Stimulated activated CD4-positive, alpha-beta T cell treated with anti-CD3 and anti-CD28 coated beads, Interleukin-15, amount 100 ng/mL, for 48 hours (primary cell): ENCODE data around the gene ZNF423.
"Not testable (repeated sequence)": the region's sequence is repeated elsewhere in the genome, so short reads cannot be mapped to it uniquely, and the experiment has no call there.

Source experiments
- DNase-seq, 2 donors: peaks; one replicate each; pipeline ENCODE4 v3.0.0-alpha.2; 2020; ENCODE audit warnings: low read depth in 2 of 2

ZNF423 gene

DNA sequence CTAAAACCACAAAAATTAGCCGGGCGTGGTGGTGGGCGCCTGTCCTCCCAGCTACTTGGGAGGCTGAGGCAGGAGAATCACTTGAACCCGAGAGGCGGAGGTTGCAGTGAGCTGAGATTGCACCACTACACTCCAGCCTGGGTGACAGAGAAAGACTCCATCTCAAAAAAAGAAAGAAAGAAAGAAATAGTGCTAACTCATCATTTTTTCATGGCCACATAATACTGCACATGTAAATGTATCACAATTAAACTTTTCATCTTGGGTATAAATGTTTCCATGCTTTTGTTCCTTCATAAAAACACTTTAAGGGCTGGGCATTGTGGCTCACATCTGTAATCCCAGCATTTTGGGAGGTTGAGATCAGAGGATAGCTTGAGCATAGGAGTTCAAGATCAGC, 15.9 kb upstream of the ZNF423 start:
- DNase-seq = not testable (repeated sequence)

DNA sequence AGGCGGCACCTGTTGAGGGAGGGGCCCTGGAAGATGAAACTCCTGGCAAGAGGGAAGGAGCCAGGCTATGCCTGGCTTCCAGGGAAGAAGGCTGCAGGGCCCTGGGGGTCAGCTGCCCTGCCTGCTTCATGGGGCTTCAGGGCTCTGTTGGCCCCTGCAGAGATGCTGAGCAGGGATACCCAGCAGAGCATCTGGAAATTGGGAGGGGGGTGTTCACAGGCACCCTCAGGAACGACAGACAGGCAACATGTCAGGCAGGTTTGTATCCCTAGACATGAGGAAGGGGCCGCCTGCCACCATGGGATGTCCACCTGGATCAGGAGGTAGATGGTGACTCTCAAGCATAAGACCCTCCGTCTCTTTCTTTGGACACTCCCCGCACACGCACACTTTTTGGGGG, 13.8 kb upstream of the ZNF423 start:
- no peak for DNase-seq

DNA sequence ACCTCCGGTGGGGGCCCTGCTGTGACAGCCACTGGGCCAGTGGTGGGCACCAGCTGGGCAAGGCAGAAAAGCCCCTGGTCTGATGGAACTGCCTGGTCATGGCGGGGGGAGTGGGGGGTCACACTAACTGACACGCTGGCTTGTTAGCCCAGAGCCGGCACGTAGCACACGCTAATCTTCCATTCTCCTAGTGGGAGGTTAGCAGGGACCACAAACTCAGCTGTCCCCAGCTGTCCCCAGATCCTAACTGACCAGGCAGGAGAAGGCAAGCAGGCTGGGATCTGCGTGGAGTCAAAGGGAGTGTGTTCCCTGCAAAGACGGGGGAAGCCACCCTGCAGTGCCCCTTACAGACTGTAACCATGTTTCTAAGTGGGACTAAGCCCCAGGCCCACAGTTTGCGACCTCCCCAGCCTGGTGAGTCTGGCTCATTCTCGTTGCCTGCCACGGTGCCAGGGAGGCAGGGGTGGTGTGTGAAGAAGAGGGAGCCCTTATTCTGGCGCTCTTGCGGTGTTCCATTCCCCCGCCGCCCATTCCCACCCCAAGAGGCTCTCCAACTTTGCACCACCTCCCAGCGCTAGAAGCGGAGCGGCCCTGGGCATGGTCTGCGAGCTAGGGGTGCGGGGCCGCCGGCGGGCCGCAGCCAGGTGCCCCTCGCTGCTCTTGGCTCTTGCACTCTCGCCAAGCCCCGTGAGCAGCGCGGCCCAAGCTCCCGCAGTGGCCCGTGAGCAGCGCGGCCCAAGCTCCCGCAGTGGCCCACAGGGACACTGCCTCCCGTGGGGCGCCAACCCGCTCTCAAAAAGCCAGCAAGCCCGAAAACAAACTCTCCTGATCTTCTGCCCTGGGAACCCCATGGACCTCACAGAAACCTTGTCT, 12.1 kb upstream of the ZNF423 start:
- no peak for DNase-seq

DNA sequence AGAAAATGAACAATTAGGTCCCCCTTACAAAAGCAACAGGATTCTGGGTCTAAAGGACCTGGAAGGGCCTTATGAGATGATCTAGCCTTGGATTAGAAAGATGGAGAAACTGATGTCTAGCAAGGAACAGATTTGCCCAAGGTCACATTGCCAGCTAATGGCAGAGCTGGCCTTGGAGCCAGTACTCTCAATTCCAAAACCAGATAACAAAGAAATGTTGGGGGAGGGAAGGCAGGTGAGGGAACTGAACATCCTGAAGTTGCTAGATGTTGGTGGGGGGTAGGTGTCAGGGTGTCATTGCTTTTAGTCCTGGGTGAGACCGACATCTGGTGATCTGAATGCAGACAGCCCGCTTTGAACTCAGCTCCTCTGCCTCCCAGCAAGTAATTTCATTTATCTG, 11.3 kb upstream of the ZNF423 start:
- DNase-seq = no peak

DNA sequence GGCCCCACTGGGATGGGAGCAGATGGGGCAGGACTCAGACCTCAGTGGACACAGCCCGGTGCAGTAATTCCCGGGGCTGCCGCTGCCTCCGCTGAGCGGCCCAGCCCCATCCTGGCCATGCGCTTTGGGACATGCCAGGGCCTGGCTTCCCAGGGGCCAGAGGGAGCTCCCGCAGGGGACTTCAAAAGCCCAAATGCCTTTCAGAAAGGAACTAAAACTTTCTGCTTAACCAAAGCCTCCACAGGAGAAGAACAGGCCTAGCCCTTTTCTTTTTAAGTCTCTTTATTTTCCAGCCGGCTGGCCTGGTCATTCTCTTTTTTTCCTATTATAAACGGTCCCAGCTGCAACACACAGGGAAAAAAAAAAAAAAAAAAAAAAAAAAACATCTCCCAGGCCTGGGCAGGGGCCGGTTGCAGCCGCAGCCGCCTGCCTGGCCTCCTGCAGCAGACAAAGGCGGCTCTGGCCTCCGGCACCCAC, 10.7 kb upstream of the ZNF423 start:
- DNase-seq = no peak

DNA sequence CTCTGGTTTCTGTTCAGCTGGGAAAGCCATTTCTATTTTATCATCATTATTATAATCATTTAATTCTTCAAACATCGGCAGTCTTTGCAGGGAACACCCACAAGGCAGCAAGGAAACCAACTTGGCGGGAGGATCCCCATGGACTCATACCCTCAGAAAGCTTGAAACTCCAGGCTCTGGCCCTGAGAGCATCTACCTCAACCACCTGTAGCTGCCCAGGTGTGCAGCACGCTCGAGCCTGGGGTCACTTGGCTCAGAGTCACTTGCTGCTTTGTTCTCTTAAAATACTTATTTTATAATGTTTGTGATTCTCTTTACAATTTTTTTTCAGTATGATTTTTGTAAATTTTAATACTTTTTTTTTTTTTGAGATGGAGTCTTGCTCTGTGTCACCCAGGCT, 6.8 kb upstream of the ZNF423 start:
- DNase-seq = no peak

DNA sequence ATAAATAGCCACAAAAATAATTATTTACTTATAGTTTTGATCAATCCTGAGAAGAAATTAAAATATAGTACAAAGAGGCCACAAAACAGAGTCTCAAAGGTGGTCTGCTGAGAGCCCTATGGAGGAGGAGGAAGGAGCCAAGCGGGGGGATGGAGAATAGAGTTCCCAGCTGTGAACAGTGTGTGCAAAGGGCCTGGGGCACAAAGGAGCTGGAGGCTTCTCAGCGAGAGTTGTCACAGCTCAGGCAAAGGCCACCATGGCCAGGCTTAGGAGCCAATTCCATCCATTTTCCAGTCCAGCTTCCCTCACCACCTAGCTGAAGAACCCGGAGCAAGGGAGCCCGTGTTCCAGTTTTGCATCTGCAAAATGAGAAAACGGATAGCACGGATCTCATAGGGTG, 5.4 kb upstream of the ZNF423 start:
- no peak for DNase-seq

DNA sequence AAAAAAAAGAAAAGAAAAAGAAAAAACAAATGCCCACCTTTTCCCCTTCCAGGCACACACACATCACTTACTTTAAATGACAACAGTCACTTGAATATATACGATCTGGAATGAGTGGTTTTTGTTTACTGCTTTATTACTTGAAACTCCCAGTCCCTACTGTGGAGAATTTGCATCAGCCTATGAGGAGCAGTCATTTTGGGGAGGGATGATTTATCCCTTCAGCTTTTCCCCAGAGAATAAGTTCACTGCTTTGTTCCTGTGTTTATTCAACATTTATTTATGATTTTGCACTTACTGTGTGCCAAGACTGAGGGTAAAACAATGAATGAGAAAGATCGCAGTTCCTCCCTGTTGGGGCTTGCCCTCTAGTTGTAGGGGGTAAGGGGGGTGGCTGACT, 4.7 kb upstream of the ZNF423 start:
- DNase-seq = no peak

DNA sequence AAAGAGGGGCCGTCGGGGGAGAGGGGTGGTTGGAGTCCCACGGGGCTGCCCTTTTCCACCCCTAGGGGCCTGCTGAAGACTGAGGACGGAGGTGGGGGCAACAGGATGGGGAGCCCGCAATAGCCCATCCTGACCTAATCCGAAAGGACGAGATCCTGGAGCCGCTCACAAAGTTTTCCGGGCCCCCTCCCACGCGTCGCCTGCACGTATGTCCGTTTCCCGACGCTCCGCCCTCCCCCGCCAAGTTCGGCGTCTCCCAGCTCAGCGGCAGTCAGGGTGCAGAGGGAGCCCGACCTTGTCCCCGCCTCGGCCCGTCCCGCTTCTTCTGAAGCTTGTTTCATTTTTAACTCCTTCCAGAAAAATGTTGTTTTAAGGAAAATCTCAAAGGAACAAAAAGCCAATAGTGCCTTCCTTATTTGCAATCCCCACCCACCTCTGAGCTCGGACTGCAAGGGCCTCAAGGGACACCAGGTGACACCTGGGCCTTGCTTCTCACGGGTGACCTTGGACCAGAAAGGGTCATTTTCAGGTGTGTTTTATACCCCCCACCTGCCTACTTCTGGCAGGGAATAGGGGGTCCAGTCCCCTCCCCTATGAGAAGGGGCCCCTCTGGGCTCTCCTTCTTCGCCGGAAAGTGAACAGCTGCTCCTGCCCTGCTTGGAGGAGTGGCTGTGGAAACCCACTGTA, 3.4 kb upstream of the ZNF423 start:
- DNase-seq = no peak

DNA sequence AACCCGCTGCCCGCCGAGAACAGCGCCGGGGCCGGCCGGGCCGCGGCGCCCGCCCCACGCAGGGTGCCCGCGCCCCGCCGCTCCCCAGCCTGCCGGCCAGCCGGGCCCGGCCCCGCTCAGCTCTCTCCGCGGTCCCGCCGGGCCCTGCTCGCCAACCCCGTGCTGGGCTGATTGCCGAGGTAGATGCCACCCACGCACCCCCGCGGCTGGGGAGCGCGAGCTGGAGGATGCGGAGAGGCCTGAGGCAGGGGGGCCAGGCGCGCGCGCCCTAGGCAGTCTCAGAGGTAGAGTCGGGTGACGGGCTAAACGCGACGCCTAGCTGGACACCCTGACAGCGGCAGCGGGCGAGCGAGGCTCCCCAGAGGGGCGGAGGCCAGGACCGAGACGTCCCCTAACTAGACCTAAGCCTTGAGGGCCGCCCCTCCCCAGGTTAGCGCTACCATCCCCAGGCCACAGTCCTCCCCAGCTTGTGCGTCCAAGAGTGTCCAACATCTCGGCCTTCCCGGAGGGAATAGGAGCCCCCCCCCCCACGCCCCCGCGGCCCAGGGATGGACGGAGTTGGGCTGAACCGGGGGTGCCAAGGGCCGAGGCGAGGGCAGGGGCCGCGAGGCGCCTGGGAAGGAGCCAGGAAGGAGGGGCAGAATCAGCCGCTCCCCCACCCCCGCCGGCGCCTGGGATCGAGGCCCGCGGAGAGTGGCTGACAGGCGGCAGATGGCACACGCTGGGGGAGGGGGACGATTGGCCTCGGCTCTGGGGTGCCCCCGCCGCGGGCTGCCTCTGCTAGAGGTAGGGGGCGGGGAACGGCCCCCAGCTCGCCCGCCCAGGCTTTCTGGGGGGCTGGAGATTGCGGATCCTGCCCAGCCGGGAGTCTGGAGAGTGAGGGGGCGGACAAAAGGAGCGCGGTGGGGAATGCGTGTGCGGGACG, 2.5 kb upstream of the ZNF423 start:
- no peak for DNase-seq

DNA sequence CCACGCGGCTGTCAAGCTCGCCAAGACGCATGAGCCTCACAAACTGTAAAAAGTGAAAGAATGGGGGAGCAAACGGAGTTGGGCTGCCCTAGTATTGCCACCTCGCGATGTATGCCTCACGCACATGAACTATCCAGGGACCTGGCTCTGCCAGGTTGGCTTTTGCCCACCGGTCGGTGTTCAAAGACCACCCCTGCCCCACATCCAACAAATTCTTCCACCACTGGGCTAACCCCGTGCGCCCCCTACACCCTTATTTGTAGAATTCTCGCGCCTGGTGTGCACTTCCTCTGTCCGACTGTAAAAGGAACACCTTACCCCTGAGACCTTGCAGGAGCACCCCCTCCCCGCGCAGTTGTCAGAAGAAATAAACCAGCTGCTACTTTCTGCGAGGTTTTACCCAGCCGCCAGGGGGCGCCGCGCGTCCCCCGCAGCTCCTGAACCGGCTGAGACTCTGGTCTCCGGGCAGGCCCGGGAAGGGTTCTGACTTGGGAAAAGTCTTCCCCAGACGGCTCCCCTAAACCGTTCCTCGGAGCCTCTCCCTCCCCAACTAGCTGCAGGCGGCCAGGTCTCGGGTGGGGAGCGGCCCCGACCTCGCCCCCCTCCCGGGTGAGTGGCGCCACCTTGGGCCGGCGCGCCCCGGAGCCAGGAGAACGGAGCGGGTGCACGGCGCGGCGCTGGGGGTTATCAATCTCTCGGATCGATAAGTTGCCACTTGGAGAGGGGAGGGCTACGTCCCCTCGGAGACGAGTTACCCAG, 1.7 kb upstream of the ZNF423 start:
- peak in 1 of 2 donors; percentile 33 for DNase-seq

DNA sequence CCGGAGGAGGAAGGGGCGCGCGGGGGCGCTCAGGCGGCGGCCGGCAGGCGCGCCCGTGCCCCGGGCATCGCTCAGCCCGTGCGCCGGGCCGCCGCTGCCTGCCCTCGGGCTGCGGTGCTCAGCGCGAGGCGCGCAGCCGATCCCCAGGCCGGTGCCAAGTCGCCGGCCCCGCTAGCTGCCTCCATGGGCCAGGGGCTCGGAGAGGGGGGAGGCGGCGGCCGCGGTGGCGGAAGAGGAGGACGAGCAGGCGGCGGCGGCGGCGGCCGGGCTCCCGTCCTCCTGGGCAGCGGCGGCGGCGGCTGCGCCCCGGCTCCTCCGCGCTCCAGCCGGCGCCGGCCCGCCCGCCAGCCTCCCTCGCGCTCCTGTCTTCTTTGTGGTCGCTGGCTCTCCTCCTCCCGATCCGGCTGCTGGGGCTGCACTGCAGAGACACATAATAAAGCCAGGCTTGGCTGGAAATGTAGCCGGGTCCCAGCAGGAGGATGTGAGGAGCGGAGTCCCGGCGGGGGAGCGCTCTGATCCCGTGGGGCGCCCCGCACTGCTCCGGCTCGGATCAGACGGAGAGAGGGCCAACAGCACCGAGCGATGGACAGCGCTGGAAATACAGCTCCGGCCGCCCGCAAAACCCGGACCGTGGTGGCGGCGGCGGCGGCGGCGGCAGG, 889 bp upstream of the ZNF423 start:
- no peak for DNase-seq

DNA sequence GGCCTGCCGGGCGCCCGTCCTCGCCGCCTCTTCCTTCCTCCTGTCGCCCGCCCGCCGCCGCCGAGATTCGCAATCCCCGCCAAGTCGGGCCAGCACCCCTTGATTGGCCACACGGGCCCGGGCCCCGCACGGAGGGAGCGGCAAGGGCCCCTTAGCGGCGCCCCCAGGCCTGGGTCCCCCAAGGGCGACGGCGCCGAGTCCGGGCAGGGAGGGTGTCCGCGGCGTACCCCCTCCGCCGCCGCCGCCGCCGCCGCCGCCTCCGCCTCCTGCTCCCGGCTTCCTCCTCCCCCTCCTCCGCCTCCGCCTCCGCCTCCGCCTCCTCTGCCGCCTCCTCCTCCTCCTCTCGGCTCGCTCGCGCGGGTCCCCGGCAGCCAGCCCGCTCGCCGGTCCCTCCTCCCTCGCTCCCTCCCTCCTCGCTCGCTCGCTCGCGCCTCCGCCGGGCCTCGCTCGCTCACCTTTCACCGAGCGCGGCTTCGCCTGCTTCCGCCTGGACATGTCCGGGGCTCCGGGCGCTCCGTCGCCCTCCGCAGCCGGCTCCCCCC, 561 bp downstream of the ZNF423 start:
- DNase-seq = no peak

DNA sequence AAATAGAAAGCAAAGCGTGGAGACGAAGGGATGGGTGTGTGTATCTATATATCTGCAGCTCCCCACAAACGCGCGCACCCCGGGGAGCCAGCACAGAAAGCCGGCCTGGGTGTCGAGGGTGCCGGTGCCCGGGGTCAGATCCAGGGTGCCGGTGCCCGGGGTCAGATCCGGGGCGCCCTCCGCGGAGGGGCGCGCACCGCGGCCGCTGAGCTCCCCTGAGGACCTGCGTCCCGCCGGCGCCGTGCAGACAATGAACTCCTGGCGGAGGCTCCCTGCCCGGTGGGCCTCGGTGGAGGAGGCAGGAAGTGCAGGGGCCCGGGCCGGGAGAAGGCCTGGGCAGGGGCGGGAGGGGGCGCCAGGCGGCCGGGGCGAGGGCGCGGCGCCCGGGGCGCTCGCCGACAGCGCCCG, 1.1 kb downstream of the ZNF423 start:
- no peak for DNase-seq

DNA sequence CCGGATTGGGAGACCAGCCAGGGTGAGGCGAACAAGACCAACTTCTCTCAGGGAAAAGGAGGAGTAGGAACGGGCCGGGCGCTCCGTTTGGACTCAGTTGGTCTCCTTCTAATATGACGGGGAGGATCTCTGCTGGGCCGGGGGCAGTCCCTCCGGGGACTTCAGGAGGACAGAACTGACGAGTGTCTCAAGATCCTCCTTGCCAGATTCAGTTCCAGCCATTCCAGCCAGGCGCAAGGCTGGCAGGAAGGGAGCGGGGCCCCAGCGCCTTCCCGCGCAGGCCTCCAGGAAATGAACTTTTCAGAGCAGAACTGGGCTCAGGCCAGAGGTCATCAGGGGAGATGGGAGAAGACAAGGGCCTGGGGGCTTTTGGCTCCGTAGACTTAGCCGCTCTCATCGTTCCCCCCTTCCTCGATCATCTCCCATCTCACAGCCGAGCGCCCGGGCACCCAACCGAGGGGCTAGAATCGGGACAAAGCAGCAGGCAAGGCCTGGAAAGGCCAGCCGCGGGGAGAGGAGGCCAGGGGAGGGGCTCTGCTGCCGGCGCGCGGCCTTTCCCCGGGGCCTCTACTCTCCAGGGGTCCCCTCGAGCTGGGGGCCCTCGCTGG, 1.6 kb downstream of the ZNF423 start:
- DNase-seq = no peak

DNA sequence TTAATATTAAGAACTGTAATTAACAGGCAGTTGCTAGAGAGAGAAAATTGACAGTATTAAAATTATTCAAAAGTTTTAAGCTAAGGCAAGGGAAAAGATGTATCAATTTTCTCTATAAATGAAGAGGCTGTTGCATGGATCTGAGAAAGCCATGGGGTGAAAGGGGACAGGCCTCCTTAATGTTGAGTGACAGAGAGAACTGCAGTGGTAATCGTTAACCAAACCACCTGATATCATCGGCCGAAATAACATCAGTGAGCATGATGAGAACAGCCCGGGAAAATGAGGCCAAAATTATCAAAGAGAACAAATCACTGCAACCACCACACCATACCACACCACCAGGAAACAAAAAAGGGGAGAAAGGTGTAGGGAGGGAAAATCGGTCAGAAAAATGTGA, 3.6 kb downstream of the ZNF423 start:
- no peak for DNase-seq

DNA sequence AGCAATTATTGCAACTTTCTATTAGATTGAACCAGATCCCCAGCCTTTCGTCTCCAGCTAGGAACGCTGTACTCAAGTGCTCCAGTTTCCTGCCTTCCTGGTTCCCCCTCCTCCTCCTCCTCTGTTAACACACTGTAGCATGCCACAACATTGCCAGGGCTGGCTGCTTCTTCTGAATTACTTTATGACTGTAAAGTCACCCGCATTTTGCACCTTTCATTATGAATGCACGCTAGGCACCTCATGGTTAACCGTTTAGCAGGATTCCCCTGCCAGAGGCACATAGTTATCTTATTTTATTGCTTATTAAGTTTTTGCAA, 4.5 kb downstream of the ZNF423 start:
- DNase-seq = no peak

DNA sequence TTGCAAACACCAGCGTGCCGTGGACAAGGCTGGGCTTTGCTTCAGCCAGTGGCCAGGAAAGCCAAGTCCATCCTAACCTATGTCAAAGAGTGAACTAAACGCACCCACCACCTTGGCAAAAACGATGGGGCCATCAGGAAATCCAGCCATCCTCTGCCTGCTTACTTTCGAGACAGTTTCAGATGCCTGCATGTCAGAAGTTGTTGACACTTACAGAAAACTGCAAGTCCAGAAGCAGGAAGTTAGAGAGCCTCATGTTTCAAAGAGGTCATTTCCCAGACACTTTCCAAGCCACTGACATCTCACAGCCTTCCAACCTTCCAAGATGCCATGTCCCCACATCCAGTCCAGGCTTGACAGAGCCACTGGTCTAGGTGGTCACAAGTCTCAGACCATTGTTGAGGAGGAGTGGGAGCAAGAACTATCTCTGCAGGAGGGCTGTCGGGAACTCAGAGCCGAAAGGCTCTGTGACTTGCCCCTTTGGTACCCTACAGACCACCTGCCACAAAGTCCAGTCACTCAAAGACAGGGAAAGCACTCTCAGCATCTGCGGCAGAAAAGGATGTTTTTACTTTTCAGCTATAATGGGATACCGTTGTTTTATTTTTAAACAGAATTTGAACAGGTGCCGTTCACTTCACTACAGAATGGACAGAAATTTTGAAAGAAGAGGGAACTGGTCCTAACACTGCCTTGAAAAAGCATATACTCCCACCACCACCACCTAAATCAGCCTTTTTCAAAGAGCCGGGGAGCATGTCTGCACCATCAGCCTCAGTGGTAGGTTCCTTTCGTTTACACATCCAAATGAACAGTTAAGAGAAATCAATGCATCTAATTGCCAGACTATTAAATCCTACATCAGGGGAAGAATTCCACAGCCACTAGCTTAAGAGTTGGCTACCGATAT, 5.1 kb downstream of the ZNF423 start:
- no peak for DNase-seq

DNA sequence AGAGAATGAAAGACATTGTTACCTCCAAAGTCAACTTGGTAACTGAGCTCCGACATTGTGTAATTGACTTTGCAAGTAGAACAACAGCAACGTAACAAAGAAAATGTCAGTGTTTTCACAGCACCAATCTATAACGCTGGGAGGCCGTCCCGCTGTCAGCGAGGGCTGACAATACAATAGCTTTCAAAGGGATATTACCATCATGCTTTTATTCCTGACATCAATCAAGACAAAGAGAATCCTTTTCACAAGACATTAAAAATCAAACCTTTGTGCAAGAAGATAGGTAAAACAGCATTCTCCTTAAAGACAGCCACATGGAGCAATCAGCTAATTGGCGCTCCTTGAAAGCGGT, 6.2 kb downstream of the ZNF423 start:
- DNase-seq = no peak
